HepG2 (cell line): ENCODE measurements around the gene GPR33. TPM values are rescaled to one million over a fixed set of nuclear protein-coding genes. Genes with fewer than 3 reads are reported as not detected.

Source experiments
- ATAC-seq: fragments of 200-7000 bp; cut with Tn5 transposase; 3 replicates; pipeline ENCODE4 v1.9.1; 2020; ENCODE audit warnings: mild to moderate bottlenecking, moderate library complexity
- BruUV-seq: library from RNA; stranded (reverse); fragments of 400-500 nt; replicated peaks from 2 replicates; lab custom pipeline; 2021; lab: Mats Ljungman, UMichigan
- CTCF ChIA-PET: fragments of 300-600 bp; formaldehyde crosslinking; extraction: SDS; loops from one replicate; lab custom pipeline; 2021; ENCODE audit warnings: low total read pairs, inconsistent platforms, low intra/inter-chr PET ratio; lab: Yijun Ruan, JAX
- POLR2A ChIA-PET: fragments of 350-600 bp; sonication (Branson Sonifier 250); formaldehyde crosslinking; loops from one replicate; lab custom pipeline; 2020; ENCODE audit warnings: antibody characterized with exemption, inconsistent platforms; lab: Yijun Ruan, JAX
- DNase-seq: peaks from one replicate; pipeline ENCODE4 v3.0.0-alpha.2; 2015; ENCODE audit warnings: low spot score
- FAIRE-seq: peaks from 3 replicates; lab custom pipeline; 2011; peaks lifted over from hg19 to GRCh38; lab: Jason Lieb, UNC
- H2AFZ ChIP-seq: one replicate; pipeline ENCODE4 v1.6.1; 2011; ENCODE audit warnings: low read length, inconsistent platforms
- H3K27ac ChIP-seq: fragments of 300-600 bp; 3 replicates; pipeline ENCODE4 v1.8.0; 2011; ENCODE audit warnings: mixed run types, mild to moderate bottlenecking, mixed read lengths, low read length, inconsistent platforms; ENCODE audit not compliant: insufficient read depth; ENCODE audit errors: extremely low read length
- H3K27me3 ChIP-seq, 2 experiments: fragments of 200-600 bp in 1 of 2; 2 replicates in 1 of 2; 3 replicates in 1 of 2; pipeline versions ENCODE4 v1.6.0 to v1.8.0; 2011; ENCODE audit warnings: low read length in 2 of 2, mild to moderate bottlenecking in 2 of 2, moderate library complexity in 2 of 2, inconsistent platforms in 1 of 2; ENCODE audit not compliant: insufficient read depth in 2 of 2, control insufficient read depth in 1 of 2
- H3K36me3 ChIP-seq, 2 experiments: fragments of 200-600 bp in 1 of 2; replicated peaks in 1 of 2; 2 replicates in 1 of 2; 3 replicates in 1 of 2; pipeline versions ENCODE4 v1.5.1 to v1.8.0; 2011; ENCODE audit warnings: low read length in 2 of 2, inconsistent platforms in 1 of 2; ENCODE audit not compliant: insufficient read depth in 2 of 2, control insufficient read depth in 1 of 2
- H3K4me1 ChIP-seq: 2 replicates; pipeline ENCODE4 v1.5.1; 2012; ENCODE audit warnings: low read length, inconsistent platforms; ENCODE audit not compliant: insufficient read depth
- H3K4me2 ChIP-seq: 2 replicates; pipeline ENCODE4 v1.6.0; 2011; ENCODE audit warnings: low read depth, low read length, inconsistent platforms
- H3K4me3 ChIP-seq, 3 experiments: fragments of 200-600 bp in 1 of 3; sonication (generic), shearing (Covaris generic) in 1 of 3; replicated peaks in 1 of 3; 2 replicates each; pipeline ENCODE4 v1.5.1; 2011 to 2016; ENCODE audit warnings: low read length in 3 of 3, inconsistent platforms in 2 of 3, low read depth in 2 of 3, mild to moderate bottlenecking in 2 of 3, control low read depth in 1 of 3, mixed read lengths in 1 of 3; ENCODE audit not compliant: insufficient read depth in 1 of 3
- H3K79me2 ChIP-seq: one replicate; pipeline ENCODE4 v1.6.1; 2011; ENCODE audit warnings: low read length, inconsistent platforms; ENCODE audit not compliant: insufficient read depth
- H3K9ac ChIP-seq: 2 replicates; pipeline ENCODE4 v1.6.0; 2011; ENCODE audit warnings: mild to moderate bottlenecking, low read depth, low read length, inconsistent platforms; ENCODE audit not compliant: insufficient read depth
- H3K9me3 ChIP-seq: 2 replicates; pipeline ENCODE4 v1.5.1; 2012; ENCODE audit warnings: mild to moderate bottlenecking, low read length
- H4K20me1 ChIP-seq: 2 replicates; pipeline ENCODE4 v1.6.0; 2011; ENCODE audit warnings: inconsistent platforms, mild to moderate bottlenecking, low read length, moderate library complexity; ENCODE audit not compliant: insufficient read depth
- ATF7 ChIP-seq, 2 experiments: fragments of 450-650 bp in 1 of 2; sonication (generic) in 1 of 2; formaldehyde crosslinking in 1 of 2; IDR thresholded peaks; 2 replicates each; pipeline versions ENCODE4 v1.4.0 to v1.6.1; 2016 to 2020; ENCODE audit warnings: antibody characterized with exemption in 1 of 2, mild to moderate bottlenecking in 1 of 2, missing genetic modification reagents in 1 of 2
- CREB1 ChIP-seq, 2 experiments: fragments of 450-650 bp in 1 of 2; IDR thresholded peaks; 2 replicates each; pipeline ENCODE4 v1.6.1; 2016 to 2017; ENCODE audit warnings: control low read depth in 1 of 2, mild to moderate bottlenecking in 1 of 2, missing compliant biosample characterization in 1 of 2, missing genetic modification characterization in 1 of 2
- MLX ChIP-seq: IDR thresholded peaks from 2 replicates; pipeline ENCODE4 v1.6.1; 2016
- NCOA1 ChIP-seq: sonication (generic); formaldehyde crosslinking; IDR thresholded peaks from 2 replicates; pipeline ENCODE4 v1.9.0; 2021; ENCODE audit warnings: missing genetic modification reagents
- TEF ChIP-seq: sonication (generic); formaldehyde crosslinking; IDR thresholded peaks from 2 replicates; pipeline ENCODE4 v1.5.0; 2020; ENCODE audit warnings: missing genetic modification reagents
- ZFP37 ChIP-seq: sonication (generic); formaldehyde crosslinking; IDR thresholded peaks from 2 replicates; pipeline ENCODE4 v1.4.0; 2020; ENCODE audit warnings: missing genetic modification reagents, borderline replicate concordance
- ZFP82 ChIP-seq: sonication (generic); formaldehyde crosslinking; IDR thresholded peaks from 2 replicates; pipeline ENCODE4 v1.5.1; 2020; ENCODE audit warnings: mild to moderate bottlenecking, missing genetic modification reagents, borderline replicate concordance
- ZNF12 ChIP-seq: sonication (generic); formaldehyde crosslinking; IDR thresholded peaks from 2 replicates; pipeline ENCODE4 v1.5.0; 2020; ENCODE audit warnings: missing genetic modification reagents
- ZNF30 ChIP-seq: sonication (generic); formaldehyde crosslinking; IDR thresholded peaks from 2 replicates; pipeline ENCODE4 v1.5.0; 2020; ENCODE audit warnings: mild to moderate bottlenecking, missing genetic modification reagents
- ZNF598 ChIP-seq: sonication (generic); formaldehyde crosslinking; IDR thresholded peaks from 2 replicates; pipeline ENCODE4 v1.5.1; 2020; ENCODE audit warnings: mild to moderate bottlenecking, missing genetic modification reagents, borderline replicate concordance
- WGBS: methylation state at CpG from one replicate; pipeline ENCODE4 v1.1.6; 2017; ENCODE audit warnings: low lambda C conversion rate; 5-methylcytosine and 5-hydroxymethylcytosine counted together
- in situ Hi-C: cut with HindIII; loops from 2 replicates; pipeline ENCODE4 v1.10.0; 2017; ENCODE audit warnings: low pct_unique_long_range_greater_than_20kb; ENCODE audit not compliant: extremely low pct_ligation_motif_present
- intact Hi-C: fragments of 100-400 bp; cut with micrococcal nuclease; formaldehyde crosslinking; loops from one replicate; pipeline ENCODE4 v1.10.0; 2022; ENCODE audit not compliant: unreplicated experiment
- polyA plus RNA-seq, 8 experiments: library from polyadenylated mRNA; depleted of rRNA in 3 of 8; stranded (reverse) in 7 of 8; unstranded in 1 of 8; fragments of >200 nt; fragmentation: Illumina TruSeq in 4 of 8; extraction: Trizol in 4 of 8; gene quantifications; 2 replicates each; pipeline versions ENCODE4 v1.2.1 to v1.2.3, GENCODE V29; 2011 to 2016; ENCODE audit warnings: low read depth in 4 of 8, missing spikeins in 1 of 8, mixed read lengths in 1 of 8; ENCODE audit not compliant: insufficient read depth in 1 of 8
- total RNA-seq, 5 experiments: library from RNA; depleted of rRNA; stranded (reverse); fragments of >200 nt; fragmentation: Illumina TruSeq; extraction: Trizol; gene quantifications; 2 replicates each; pipeline ENCODE4 v1.2.3, GENCODE V29; 2016; ENCODE audit warnings: low read depth in 1 of 5

Gene GPR33
- total and polyA plus RNA-seq, 2 of the 13 experiments (the other 11 are each of a cell fraction or from before 2014, with no cell fraction given), result not detected

- TF ChIP-seq TEF (CRISPR knock-in tag) (0 out of 2 replicates have a peak, but pooled peaks have one; percentile 23), ZFP82 (CRISPR knock-in tag) (no peak)
Measured at GRCh38 chr14:31510222-31510621, 22.4 kb upstream of the GPR33 start (continued).

- intact Hi-C loops, result no loop called here
- no peak for FAIRE-seq
- peak overlapping the region; percentile 28 for H2AFZ ChIP-seq
Measured at GRCh38 chr14:31508135-31508534, 20.3 kb upstream of the GPR33 start.

GRCh38 chr14:31505411-31505810 lies 17.6 kb upstream of the GPR33 start:
- POLR2A ChIA-PET, result no interaction called here
- no peak overlapping the region for H2AFZ ChIP-seq
- TF ChIP-seq MLX (CRISPR knock-in tag), result no peak
- TF ChIP-seq ZFP37 (CRISPR knock-in tag), result no peak
- no peak for TF ChIP-seq ZNF30 (CRISPR knock-in tag)
- TF ChIP-seq ATF7 (IDR thresholded peaks at IDR 0.05), result no peak
- no peak for TF ChIP-seq ATF7 (CRISPR knock-in tag; IDR thresholded peaks at IDR 0.05)
- TF ChIP-seq ZNF12 (CRISPR knock-in tag), result no peak
- TF ChIP-seq, all 625 proteins: peak for 0

More at GRCh38 chr14:31508135-31508534, 20.3 kb upstream of the GPR33 start:
- H3K36me3 ChIP-seq, result no peaks in the 10 kb centered on the region
- no peak for DNase-seq
- CTCF ChIA-PET, result interaction anchor here (0.6 kb wide), 1 partner anchor 317 kb away, joined by 3 read pairs; no protein-coding TSS in a partner anchor
- H3K9ac ChIP-seq, result no peak overlapping the region
- no peaks in the 10 kb centered on the region for H3K9me3 ChIP-seq
- no peak overlapping the region for H3K4me3 ChIP-seq
- no peak overlapping the region for H3K27ac ChIP-seq
- peak; percentile 63 for ATAC-seq
- 0 out of 2 replicates have a peak, but pooled peaks cover 5% of the 10 kb centered on the region for H3K4me1 ChIP-seq
- in situ Hi-C loops, result no loop called here
- WGBS, result 27% methylated on average over 5 of the region's 5 CpGs
- no peak overlapping the region for H3K4me2 ChIP-seq
- peak; percentile 40; the same call in 1 of the 2 replicates for TF ChIP-seq CREB1 (IDR thresholded peaks at IDR 0.05)
- TF ChIP-seq CREB1 (CRISPR knock-in tag; IDR thresholded peaks at IDR 0.05), result no peak
- TF ChIP-seq NCOA1, result no peak
- 0 out of 2 replicates have a peak, but pooled peaks have one; percentile 27 for TF ChIP-seq ZNF598
- BruUV-seq, result no TSS peak
- H3K79me2 ChIP-seq, result no peaks in the 10 kb centered on the region
- H3K27me3 ChIP-seq, result peaks cover 0 to 12% of the 10 kb centered on the region in 2 experiments; a peak in 3 of 5 replicates
- H4K20me1 ChIP-seq, result no peaks in the 10 kb centered on the region
- POLR2A ChIA-PET, result no interaction called here

More at GRCh38 chr14:31505411-31505810, 17.6 kb upstream of the GPR33 start:
- CTCF ChIA-PET, result no interaction called here
- FAIRE-seq (no peak), DNase-seq (no peak), ATAC-seq (peak; percentile 30; the same call in 2 of the 3 replicates)
- Histone ChIP-seq H3K4me1 (no peaks in the 10 kb centered on the region), H3K79me2 (no peaks in the 10 kb centered on the region), H3K9me3 (no peaks in the 10 kb centered on the region), H4K20me1 (no peaks in the 10 kb centered on the region), H3K27me3 (peaks cover 0 to 10% of the 10 kb centered on the region in 2 experiments; a peak in 3 of 5 replicates), H3K36me3 (no peaks in the 10 kb centered on the region), H3K4me2 (no peak overlapping the region), H3K27ac (no peak overlapping the region), H3K9ac (no peak overlapping the region), H3K4me3 (no peak overlapping the region)
- BruUV-seq, result no TSS peak
- in situ Hi-C loops (no loop called here), intact Hi-C loops (no loop called here)
- WGBS, result 2% methylated on average over 1 of the region's 1 CpG
